ENCODE data around the gene GRIN2C.

GRCh38 chr17:74853048-74853397, 6.7 kb downstream of the GRIN2C start:
- TF ChIP-seq, protein P1, sequence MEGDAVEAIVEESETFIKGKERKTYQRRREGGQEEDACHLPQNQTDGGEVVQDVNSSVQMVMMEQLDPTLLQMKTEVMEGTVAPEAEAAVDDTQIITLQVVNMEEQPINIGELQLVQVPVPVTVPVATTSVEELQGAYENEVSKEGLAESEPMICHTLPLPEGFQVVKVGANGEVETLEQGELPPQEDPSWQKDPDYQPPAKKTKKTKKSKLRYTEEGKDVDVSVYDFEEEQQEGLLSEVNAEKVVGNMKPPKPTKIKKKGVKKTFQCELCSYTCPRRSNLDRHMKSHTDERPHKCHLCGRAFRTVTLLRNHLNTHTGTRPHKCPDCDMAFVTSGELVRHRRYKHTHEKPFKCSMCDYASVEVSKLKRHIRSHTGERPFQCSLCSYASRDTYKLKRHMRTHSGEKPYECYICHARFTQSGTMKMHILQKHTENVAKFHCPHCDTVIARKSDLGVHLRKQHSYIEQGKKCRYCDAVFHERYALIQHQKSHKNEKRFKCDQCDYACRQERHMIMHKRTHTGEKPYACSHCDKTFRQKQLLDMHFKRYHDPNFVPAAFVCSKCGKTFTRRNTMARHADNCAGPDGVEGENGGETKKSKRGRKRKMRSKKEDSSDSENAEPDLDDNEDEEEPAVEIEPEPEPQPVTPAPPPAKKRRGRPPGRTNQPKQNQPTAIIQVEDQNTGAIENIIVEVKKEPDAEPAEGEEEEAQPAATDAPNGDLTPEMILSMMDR (IDR thresholded peaks at IDR 0.05): no peak
- TF ChIP-seq ZFX (IDR thresholded peaks at IDR 0.05; ENCODE audit: borderline replicate concordance): no peak

Measured in 22Rv1 (cell line).